Measurements from ENCODE around the gene TTLL5.

DNA sequence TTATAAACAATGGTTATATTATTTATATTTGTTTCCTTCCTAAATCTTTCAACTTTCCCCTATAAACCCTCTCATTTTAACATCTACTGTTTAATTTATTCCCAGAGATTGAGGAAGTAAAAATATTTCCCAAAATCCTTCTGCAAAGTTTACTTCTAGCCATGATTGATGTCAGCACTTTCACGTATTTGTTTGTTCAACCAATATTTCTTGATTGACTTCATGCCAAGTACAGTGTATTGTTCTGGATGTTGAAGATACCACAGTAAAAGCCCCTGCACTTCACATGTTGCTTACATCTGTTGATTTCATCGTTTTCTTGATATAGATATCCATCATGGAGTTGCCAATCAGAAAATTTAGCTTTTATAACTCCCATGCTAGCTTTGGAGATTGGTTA, 81.8 kb downstream of the TTLL5 start:
- no peak for TF ChIP-seq CTCF (conservative IDR thresholded peaks at IDR 0.05; ENCODE audit: low read depth, low read length)
- no peak for TF ChIP-seq EZH2phosphoT487 (IDR thresholded peaks at IDR 0.05; ENCODE audit: borderline replicate concordance, low read length)
- TF ChIP-seq EZH2 (IDR thresholded peaks at IDR 0.05; ENCODE audit: low read length, unreplicated experiment) = no peak

All from PC-3 (cell line).